Nucleus accumbens (tissue), 56 donors: ENCODE data around the gene DYNLL2.
"Not testable (repeated sequence)": the region's sequence is repeated elsewhere in the genome, so short reads cannot be mapped to it uniquely, and the experiment has no call there.

Source experiments
- DNase-seq, 56 donors: peaks; one replicate each; lab custom pipeline; 2025; lab: John Stamatoyannopoulos, UW

Gene DYNLL2

DNA sequence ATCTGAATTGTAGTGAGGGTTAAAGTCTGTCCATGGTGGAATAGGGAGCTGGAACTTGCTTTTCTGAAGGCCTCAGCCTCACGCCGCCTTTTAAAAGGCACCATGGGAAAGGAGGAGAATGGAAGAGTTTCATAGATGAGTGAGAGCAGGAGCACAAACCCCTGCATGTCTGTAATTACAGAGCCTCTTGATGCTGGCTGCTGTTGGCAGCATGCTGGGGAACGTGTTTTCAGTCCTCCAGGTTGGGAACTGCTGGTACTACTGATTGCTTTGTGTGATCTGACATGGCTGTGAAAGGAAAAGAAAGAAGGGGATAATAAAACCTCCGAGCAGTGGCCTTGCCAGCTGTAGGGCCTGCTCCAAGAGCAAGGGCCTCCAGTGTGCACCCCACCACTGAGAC is 16.8 kb upstream of the DYNLL2 start:
- DNase-seq: no peak

DNA sequence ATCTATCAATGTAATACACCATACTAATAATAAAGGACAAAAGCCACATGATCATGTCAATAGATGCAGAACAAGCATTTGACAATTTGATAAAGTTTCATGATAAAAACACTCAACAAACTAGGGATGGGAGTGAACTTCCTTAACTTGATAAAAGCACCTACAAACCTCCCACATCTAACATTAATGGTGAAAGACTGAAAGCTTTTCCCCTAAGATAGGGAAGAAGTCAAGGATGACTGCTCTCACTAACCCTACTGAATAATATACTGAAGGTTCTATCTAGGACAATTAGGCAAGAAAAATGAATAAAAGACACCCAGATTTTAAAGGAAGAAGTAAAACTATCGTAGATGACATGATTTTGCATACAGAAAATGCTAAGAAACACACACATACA is 10.4 kb upstream of the DYNLL2 start:
- no peak for DNase-seq

DNA sequence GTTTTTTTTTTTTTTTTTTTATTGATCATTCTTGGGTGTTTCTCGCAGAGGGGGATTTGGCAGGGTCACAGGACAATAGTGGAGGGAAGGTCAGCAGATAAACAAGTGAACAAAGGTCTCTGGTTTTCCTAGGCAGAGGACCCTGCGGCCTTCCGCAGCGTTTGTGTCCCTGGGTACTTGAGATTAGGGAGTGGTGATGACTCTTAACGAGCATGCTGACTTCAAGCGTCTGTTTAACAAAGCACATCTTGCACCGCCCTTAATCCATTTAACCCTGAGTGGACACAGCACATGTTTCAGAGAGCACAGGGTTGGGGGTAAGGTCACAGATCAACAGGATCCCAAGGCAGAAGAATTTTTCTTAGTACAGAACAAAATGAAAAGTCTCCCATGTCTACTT is 10.0 kb upstream of the DYNLL2 start:
- not testable (repeated sequence) for DNase-seq

DNA sequence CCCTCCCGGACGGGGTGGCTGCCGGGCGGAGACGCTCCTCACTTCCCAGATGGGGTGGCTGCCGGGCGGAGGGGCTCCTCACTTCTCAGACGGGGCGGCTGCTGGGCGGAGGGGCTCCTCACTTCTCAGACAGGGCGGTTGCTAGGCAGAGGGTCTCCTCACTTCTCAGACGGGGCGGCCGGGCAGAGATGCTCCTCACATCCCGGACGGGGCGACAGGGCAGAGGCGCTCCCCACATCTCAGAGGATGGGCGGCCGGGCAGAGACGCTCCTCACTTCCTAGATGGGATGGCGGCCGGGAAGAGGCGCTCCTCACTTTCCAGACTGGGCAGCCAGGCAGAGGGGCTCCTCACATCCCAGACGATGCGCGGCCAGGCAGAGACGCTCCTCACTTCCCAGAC is 8.8 kb upstream of the DYNLL2 start:
- DNase-seq: not testable (repeated sequence)

DNA sequence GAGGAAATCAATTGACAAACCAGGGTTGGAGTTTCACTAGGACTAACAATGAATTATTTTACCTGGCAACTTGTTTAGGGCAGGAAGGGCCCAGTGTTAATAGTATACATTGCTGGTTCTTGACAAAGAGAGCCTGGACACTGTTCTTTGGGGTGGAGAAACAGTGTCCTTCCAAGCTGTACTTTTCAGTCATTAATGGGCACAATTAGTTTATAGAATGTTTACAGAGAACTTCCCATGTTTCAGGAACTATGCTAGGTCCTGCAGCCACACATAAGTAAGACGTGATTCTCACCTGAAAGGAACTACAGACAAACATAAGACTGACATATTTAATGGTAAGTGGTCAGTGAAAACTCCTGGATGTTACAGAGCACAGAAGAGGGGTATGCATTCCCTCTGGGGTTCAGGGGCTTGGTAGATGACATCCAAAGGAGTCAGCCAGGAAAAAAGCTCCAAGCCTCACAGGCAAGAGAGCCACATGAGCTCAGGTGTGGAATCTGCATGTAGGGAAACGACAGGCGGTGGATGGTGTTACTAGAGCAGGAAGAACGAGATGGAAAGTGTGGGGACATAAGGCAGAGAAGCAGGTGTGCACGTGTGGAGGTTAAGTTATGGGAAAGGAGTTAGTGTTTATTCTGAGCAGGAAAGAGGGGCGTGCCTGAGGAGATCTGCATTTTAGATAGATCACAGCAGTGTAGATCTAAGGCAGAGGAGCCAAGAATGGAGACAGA is 3.8 kb upstream of the DYNLL2 start:
- no peak for DNase-seq

DNA sequence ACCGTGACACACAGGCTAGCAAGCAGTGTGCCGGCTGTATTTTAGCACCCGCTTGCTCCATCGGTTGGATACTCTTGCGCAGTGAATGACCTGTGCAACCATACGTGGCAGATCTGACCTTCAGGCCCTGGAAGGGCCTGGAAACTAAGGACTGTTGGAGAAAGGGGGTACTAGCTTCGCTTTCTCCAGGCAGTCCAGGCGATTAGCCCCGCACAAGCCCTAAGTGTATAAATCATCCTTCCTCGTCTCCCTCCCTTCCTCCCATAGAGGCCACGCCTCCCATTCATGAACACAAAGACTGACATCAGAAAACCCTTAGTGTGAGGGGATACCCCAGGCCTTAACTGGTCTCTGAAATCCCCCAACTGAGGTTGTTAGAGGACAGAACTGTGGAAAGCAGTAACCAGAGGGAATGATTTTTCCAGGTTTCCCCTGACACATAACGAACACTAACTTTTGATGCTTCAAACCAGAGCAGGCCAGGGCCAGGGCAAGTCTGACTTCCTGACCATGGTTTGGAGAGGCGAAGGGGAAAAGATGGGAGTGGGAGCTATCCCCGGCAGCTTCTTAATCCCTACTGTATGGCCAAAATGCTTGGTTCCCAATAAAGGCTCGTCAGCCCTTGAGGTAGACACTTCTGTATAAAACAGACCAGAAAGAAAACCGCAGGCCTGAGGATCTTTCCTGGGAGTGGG is 1.4 kb upstream of the DYNLL2 start:
- no peak for DNase-seq

DNA sequence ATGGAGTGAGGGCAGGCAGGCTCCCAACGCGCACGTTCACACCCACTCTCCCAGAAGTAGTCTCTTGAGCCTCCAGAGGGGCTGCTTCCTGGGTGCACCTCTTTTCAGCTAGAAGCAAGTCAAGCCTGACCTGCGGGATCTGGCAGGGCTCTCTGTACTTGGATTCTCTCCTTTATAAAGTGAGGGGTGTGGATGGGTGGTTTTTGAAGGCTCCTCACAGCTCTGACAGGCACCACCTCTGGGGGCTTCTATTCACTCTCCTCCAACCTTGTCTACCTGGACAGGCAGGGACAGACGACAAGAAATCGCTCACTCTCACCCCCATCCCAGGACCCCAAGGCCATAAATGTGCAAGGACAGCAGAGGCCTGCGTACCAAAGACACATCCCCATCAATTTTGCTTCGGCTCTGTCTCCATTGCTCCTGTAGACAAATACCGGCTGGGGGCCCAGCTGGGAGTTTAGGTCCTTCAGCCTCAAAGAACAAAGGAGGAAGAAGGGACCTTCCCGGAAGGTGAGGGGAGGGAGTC is 814 bp upstream of the DYNLL2 start:
- DNase-seq: peak in 1 of 56 donors; percentile 47

DNA sequence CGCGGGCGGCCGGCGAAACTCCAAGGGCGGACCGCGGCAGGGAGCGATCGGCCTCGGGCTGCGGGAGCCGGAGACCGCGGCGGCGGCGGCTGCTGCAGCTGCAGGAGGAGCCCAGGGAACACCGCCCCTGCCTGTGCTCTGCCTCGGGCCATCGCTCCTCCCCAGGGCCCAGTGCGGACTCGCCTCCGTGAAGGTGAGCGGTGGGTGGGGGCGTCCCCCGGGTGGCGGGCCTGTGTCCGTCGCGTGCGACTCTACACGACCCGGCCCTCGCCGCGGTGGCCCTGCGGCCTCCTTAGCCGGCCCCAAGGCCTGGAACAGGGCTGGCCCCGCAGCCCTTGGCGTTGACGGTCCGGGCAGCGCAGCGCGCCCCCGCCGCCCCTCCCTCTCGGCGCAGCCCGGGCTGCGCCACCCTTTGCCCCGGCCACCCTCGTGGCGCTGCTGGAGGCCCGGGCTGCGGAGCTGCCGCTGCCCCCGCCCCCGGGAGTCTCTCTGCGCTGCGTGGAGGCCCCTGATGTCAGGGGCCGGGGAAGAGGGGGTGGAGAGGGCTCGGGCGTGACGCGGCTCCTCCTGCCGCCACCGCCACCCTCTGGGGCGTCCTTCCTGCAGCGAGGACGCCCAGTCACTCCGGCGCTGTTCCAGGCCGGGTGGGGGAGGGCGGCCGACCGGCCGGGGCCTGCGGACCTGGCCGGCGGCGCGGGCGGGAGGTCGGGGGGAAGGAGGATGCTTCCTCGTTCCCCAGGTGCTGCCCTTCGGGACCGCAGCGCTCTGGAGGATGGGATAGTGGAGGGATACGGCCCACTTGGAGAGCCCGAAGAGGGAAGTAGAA is 485 bp downstream of the DYNLL2 start:
- DNase-seq: peak in 33 of 56 donors; percentile 18 to 67 (median 46)

DNA sequence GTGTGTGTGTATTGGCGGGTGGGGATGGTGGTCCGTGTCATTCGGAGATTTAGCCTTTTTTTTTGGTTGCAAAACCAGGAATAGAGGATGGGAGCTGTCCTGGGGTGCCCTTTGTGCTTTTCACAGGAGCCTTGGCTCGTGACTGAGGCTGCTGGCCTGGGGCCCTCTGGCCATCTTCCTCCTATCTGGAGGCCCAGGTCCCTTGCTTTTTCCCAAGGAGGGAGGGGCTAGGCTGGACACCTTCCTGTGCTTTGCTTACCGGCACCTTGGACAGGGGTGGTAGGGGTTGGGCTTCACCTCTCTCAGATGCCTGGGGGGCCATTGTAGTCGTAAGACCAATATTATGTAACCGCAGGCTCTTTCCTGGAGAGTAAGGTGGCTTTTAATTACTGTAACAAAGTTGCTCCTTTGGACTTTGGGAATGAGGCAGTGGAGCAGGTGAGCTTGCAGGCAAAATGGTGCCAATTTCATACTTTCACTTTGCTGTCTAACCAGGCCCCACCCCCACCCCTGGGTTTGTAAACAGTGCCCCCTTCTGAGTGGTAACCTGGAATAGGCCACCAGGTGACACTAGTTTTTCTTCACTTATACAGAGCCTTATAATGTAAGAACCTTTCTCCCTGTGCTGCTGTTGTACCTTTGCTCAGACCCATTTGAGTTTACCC is 1.2 kb downstream of the DYNLL2 start:
- DNase-seq: peak in 4 of 56 donors; percentile 7 to 50 (median 34)

DNA sequence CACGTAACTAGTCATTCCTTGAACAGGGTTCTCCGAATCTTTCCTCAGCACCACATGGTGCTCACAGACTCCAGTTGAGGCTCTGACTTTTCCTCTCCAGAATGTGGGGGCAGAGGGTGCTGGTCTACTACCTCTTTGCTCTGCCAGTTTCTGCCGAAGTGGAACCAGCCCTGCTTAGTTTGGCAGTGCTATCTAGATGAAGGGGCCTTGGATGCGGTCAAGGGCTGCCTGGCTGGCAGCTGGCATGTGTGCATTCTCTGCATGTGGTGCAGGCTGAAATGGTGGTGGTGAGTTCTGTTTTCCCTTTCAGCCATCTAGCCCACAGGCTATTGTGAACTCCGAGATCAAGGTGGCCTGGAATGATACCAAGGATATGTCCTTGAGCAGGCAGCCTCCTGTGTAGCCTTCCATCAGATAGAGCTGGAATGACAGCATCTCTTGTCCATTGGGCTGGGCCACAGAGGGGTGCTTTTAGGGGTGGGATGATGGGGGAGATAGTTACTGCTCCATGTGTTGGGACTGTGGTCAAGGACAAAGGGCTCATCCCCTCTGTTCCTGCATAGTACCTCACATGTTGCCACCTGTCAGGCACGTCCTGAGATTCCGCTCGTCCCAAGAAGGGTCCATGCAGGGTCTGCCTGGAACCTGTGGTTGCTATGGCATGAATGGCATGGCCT is 2.0 kb downstream of the DYNLL2 start:
- DNase-seq: peak in 1 of 56 donors; percentile 23

DNA sequence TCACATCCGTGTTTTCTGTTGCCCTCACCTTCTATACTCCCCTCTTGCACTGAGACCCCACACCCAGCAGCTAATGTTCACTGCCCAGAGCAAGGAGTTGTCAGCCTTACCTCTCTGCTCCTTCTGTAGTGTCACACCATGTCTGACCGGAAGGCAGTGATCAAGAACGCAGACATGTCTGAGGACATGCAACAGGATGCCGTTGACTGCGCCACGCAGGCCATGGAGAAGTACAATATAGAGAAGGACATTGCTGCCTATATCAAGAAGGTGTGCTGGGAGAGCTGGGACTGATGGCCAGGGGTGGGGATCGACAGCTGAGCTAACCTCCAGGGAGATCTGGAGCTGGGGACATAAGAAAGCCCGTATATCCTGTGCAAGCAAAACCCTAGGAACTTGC is 3.7 kb downstream of the DYNLL2 start:
- no peak for DNase-seq

DNA sequence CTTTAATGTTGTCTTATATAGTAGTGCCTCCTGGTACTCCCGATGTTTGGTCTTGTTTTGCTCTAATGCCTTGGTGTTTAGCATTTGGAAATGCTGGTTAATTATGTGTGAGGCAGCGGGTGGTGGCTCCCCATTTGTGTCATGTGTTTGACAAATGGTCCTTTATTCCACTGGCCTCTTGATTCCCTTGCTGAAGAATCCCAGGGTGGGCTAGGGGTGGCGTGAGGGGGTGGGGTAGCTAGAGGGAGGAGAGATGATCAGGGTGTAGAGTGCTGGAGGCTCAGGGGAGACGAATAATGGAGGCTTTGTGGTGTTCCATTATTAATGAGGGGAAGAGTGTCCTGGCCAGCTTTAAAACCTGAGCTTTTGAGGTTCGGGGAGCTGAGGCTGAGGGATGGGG is 5.4 kb downstream of the DYNLL2 start:
- peak in 5 of 56 donors; percentile 6 to 30 (median 11) for DNase-seq

DNA sequence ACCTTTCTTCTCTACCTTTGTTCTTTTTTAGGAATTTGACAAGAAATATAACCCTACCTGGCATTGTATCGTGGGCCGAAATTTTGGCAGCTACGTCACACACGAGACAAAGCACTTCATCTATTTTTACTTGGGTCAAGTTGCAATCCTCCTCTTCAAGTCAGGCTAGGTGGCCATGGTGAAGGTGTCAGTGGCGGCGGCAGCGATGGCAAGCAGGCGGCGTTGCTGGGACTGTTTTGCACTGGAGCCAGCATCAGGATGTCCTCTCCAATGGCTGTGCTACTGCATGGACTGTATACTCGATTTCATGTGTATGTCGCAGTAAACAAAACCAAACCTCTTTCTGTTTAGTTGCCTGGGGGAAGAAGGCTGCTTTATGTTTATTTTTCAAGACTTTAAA is 5.9 kb downstream of the DYNLL2 start:
- DNase-seq: no peak

DNA sequence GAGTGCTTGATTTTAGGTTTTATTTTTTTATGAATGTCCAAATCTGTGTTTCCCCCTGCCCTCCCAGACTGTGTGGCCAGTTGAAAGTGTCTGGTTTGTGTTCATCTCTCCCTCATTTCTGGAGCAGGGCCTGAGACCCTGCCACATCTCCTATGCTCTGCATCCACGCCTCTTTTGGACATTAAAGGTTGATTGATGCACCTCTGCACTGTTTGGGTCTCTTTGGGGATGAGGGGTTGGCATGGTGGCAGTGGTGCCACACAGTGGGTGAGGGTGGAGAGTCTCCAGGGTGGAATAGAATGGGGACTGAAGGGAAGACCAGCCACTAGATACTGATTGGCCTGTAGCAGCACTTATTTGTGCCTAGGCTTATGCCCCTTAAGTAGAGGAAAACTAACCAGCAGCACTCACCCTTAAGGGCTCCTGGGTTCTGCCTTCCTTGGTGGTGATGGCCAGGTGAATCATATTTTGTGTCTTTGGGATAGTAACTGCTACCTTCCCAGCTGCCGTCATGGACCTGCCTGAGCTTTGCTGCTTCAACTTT is 7.9 kb downstream of the DYNLL2 start:
- no peak for DNase-seq

DNA sequence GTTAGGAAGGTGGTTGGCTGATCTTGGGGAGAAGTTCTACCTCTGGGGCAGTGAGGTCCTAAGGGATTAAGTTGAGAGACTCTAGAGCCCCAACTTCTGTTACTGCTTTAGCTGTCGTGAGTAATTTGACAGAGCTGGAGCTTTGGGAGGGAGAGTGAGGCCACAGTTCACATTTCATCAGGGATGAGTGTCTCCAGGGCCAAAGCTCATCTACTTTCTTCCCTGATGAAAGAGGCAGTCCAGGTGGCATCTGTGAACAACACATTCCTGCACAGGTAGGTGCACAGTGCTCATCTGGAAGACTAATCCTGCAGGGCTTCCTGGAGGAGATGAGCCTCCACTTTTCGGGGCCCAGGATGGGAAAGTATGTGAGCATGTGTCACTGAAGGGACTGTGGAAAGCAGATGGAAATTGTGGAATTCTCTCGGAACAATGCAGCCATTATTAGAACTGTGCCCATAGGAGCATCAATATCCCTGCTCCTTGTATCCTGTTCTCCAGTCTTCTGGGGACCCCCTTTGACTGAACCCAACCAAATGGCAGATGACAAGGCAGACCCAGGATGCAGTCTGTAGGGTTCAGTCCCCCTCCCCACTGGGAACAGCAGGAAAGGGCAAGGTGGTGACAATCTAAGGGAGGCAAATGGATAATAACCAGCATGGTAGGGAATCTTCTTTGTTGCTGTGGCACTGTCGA is 9.0 kb downstream of the DYNLL2 start:
- no peak for DNase-seq

DNA sequence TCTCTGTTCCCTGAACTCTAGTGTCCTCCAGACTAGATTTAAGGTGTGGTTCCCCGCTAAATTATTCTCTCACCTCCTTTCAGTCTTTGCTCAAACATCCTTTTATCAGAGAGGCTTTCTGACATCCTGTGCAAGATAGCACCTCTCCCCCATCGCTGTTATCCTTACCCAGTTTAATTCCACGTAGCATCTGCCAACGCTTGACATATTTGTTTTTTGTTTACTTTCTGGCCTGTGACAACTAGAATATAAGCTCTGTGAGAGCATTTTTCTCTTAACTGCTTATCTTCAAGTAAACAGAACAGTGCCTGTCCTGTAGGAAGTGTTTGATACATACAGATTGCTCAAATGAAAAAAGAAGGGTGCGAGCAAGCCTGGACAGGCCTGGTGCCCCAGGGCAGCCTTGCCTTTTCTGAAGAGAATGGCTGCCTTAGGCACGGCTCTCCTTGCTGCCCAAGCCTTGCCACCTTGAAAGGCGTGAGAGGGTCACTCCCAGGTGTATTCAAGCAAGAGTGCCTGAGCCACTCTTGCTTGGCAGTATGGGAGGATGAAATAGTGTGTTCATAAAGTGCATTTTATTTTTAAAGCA is 9.7 kb downstream of the DYNLL2 start:
- no peak for DNase-seq

DNA sequence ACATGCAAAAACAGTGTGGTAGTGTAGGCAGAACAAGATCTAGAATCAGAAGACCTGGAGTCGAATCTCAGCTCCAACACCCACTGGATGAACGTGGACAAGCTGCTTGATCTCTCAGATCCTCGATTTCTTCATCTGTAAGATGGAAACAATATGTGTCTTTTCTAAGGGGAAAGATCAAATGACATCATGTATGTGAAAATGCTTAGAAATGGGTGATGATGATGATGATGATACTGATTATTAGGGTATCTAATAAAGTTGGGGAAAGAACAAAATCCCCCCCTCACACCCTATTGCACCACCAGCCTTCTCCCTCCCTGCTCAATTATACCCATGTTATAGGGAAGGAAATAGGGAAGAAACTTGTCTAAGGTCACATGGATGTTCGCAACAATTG is 10.9 kb downstream of the DYNLL2 start:
- DNase-seq: no peak

DNA sequence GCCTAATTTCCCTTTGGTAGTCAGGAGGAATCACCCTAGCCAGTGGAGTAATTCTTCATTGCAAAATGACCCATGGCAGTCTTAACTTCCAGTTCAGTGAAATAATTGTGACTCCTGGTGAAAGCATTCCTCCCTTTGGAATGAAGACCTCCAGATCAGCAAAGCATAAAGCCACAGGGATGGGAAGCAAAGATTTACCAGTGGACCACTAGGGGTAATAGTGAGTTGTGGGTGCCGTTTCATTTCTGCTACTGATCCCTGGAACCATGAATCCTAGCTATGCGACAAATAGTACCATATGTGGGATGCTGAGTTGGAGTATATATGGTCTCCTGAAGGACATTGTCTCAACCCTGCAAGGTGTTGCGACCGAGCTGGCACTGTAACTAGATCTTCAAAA is 13.7 kb downstream of the DYNLL2 start:
- no peak for DNase-seq
